Measurements from ENCODE around the gene ZC3H8.
"Not testable (repeated sequence)": the region's sequence is repeated elsewhere in the genome, so short reads cannot be mapped to it uniquely, and the experiment has no call there.

The ZC3H8 gene

GRCh38 chr2:112254466-112255240 lies at the start of gene ZC3H8:
TSS of gene ZC3H8 (minus strand) at chr2:112255042. CDS start at chr2:112254981, 61 bp downstream.
- peak; percentile 92 for DNase-seq

GRCh38 chr2:112304298-112304941 lies 49.6 kb upstream of the ZC3H8 start:
- DNase-seq, result no peak

DNA sequence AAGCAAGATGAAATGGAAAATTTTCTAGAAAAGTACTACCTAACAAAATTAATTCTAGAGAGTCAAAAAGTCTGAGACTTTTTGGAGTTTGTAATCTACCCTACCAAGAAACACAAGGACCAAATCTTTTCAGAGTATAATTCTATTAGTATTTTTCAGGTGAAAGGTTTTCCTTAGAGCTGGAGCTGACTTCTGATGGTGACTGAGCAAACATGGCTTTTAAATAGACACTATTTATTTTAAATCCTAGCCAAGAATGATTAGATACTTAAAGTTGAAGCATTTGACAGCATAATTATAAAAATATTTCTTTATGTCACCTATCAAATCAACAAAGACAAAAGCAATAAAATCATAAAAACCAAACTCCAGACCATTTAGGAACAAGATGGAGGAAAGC lies 47.1 kb upstream of the ZC3H8 start:
- DNase-seq, result no peak

GRCh38 chr2:112301171-112301584 lies 46.3 kb upstream of the ZC3H8 start:
- DNase-seq, result no peak

DNA sequence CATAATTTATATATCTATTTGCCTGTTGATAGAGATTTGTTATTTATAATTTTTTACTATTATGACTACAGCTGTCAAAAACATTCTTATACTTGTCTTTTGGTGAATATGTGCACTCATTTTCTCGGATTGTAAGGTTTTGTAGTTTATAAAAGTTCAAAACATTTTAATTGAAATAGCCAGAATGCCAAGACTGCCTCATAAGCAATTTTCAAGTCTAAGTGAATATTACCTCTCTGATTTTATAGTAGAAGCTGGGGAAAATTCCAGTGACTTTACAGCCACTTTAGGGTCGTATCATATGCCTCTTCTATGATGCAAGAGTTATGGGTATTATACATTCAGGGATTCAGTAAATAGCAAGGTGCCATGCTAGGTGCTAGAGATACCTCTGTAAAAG lies 41.6 kb upstream of the ZC3H8 start:
- no peak for DNase-seq

- no peak for DNase-seq
Measured at GRCh38 chr2:112295407-112296078, 40.7 kb upstream of the ZC3H8 start.

DNA sequence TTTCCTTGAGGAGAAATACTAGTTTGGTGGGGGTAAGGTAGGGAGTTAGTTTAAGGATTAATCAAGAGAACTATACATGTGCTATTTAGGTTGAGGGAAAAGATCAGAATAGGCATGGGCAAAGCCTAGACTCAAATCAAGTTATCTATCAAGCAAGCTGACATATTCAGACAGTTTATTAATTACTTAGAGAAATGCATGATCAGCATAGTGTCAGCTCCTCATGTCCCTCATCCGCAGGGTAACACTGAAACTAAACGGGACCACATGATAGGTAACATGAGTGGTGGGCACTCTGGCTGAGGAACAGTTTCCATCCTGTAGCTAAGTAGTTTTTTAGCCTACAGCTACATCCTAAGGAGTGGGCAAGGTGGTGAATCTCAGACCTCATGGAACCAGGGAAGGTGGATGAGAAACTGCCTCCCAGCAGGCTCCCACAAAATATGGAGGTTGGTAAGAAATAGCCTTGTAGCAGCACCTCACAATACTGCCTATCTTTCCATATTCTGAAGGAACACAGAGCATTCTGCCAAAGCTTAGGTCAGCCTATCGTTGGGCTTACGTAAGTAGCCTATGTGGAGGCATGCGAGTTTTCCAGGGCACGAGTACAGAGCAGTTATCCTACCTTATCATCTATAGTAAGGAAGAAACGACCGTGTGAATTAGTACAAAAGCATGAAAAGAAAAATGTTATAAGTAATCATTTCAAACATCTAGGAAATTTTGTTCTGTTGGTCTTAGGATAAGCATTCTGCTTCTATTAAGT lies 39.0 kb upstream of the ZC3H8 start:
- DNase-seq, result no peak

DNA sequence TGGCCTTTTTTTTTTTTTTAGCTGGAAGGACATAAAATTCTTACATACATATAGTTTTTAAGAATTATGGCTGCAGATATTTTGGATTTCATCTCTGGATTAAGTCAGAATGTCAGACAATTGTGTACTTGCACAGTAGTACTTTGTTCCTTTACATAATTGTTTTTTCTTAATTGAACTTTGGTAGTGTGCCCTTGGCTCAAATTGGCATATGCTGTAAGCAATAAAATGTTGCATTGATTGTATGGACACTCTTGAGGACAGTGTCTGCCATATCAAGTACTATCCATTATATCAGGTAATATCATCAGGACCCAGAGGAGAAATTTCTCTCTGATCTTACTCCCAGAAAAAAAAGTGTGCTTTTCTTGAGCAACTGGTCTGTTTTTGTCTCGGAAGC lies 35.8 kb upstream of the ZC3H8 start:
- no peak for DNase-seq

DNA sequence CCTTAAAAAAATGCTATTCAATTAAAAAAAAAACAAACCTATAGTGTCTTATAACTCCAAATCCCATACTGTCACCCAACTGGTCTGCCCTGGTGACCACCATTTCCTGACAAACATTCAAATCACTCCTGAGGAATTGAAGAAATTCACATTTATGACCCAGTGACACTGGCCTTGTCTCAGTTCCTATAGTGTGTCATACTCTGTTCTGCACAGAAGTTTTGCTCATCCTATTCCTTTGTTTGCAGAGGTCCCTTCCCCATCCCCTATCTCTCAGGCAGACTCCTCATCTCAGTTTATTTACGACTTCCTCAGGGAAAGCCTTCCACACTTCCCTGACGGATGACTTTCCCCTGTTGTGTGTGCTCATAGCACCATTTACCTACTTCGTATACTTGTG lies 35.2 kb upstream of the ZC3H8 start:
- DNase-seq, result no peak

DNA sequence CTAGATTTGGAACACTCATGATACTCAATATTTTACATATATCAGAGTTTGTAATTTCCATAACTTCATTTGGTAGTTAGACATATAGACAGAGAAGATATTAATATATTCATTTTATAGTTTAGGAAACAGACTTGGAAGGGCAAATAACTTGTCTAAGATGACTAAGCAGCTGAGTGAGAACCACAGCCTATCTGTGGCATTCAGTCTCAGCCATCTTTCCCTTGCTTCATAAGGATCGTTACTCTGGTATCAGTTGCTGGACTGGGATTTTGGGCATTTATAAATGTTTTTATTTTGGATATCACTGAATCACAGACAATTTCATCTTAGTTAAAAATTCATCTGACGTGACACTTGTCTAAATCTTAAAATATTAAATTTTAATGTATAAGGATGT lies 28.7 kb upstream of the ZC3H8 start:
- DNase-seq, result not testable (repeated sequence)

DNA sequence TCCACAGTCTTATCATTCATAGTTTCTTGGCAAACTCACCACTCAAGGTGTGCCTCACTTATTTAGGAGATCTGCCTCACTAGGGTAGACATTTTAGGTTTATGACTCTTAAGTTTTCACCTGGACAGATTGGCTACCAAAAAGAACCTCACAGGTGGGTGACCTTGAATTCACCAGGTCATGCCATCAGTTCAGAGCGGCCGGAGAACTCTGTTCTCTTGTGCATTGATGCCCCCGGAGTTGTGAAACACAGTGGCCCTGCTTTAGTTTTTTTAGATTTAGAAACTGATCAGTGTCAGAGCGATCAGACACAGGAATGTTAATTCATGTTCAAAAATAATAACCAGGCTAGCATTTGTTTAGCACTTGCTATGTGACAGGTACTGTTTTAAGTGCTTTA lies 27.2 kb upstream of the ZC3H8 start:
- DNase-seq, result not testable (repeated sequence)

- no peak for DNase-seq
Measured at GRCh38 chr2:112277596-112278220, 22.9 kb upstream of the ZC3H8 start.

DNA sequence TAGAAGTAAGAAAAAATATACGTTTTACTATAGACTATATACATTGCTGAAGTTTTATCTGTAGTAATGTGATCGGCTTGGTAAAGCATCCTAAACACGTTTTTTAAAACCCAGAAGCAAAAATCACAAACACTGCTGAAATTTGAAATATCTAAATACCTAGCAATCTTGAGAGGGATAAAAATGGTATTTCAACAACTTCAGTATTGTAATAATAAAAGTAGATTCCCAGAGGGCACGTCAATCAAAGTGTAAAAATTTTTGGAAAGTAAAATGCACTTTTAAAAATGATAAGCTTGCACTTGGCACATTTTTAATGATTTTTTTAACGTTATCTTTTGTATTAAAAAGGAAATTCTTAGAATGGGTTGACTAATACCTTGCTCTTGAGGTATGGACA lies 22.1 kb upstream of the ZC3H8 start:
- no peak for DNase-seq

DNA sequence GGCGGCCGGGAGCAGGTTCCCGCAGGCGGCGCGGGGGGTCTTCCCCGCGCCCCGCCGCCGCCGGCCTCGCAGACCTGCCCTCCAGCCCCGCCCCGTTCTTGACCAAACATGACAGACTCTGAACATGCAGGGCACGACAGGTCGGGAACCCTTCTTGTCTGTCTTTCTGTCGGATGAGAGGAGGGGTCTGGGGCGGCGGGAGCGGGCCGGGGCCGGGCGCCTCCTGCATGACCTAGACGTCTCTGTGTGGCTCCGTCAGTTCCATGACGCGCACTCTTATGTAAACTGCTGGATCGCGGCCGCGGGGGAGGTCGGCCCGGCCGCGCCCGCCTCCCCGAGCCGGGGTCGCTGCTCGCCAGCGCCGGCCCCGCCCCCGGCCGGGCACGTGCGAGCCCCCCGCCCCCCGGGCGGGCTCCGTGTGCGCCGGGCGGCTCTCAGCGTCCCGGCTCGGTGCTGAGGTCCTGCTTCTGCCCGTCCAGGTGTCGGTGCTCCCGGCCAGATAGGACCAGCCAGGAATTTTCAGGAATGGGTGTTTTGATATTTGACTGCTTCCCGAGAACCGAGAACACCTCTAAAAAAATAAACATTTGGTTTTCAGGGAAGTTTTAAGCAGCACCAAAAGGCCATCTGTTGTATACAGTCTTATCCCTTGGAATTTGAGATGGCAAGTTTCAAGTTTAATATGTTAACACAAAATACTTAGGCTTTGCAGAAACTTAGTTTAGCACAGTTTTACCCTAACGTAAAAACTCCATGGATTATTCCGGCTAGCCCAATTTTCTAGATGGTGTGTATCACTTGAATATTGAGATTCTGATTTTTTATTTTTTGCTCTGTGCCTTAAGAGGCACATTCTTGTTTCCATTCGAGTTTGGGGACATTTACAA lies 21.3 kb upstream of the ZC3H8 start:
- peak; percentile 72 for DNase-seq

- peak; percentile 98 for DNase-seq
Measured at GRCh38 chr2:112275311-112275886, 20.6 kb upstream of the ZC3H8 start, which contains the start of gene ZC3H6. TSS of gene ZC3H6 (plus strand) at chr2:112275597. CDS start at chr2:112275995, 398 bp downstream.

DNA sequence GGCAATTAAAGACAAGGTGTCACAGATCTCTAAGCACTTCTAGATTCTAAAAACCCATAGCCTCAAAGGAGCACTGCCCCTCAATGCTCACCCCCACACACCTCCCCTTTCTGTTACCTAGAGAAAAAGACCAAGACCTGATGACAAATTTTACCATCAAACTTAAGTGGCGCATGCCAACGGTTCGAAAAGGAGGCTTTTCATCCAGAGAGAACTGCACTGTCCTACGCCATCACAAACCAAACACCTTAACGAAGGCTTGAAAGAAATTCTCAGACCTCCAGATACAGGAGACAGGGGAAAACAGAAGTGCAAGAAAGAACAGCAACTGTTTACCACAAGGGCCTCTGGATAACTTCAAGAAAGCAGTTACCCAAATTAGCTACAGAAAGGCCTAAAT lies 18.5 kb upstream of the ZC3H8 start:
- no peak for DNase-seq

DNA sequence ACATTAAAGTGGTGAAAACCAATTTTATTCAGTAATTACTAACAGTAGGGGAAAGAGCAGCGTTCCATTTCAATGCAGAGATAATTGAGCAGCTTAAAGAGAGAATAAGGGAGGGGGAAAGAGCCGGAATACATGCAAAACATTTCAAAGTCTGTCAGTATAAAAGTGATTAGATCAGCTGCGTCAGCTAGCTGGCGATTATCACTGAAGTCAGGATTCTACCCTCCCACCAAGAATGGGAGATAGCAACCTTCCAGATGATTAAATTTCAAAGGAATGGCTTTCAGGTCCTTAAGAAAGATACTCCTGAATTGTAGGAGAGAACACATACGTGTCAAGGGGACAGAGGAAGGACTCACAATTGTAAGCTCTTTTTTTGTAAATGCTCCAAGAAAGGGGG lies 17.8 kb upstream of the ZC3H8 start:
- DNase-seq, result no peak

DNA sequence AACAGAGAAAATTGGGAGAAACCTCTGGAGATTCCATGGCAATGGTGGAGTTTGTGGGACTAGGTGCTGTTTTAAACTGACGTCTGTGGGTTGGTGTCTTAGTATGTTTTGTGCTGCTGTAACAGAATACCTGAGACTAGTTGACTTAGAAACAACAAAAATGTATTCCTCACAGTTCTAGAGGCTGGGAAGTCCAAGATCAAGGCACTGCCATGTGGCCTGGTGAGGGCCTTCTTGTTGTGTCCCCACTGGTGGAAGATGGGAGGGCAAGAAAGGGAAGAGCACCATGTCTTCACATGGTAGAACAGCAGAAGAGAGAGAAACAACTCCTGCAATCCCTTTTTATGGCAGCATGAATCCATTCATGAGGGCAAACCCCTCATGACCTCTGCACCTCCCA lies 13.7 kb upstream of the ZC3H8 start:
- DNase-seq, result no peak

DNA sequence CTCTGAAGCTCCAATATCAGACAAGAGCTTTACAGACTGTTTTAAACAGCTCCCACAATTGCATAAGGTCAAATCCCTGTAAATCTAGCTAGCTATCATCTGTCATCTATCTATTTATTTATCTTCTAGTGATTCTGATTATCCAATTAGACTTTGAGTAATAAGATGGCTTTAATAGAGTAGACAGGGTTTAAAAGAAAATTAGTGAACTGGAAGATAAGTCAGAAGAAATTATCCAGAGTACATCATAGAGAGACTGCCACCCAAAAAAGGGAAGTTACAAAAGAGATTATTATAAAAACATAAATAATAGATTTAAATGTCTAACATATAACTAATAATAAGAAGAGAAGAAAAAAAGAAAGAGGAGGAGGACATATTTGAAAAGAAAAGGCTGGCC lies 8.0 kb upstream of the ZC3H8 start:
- no peak for DNase-seq

DNA sequence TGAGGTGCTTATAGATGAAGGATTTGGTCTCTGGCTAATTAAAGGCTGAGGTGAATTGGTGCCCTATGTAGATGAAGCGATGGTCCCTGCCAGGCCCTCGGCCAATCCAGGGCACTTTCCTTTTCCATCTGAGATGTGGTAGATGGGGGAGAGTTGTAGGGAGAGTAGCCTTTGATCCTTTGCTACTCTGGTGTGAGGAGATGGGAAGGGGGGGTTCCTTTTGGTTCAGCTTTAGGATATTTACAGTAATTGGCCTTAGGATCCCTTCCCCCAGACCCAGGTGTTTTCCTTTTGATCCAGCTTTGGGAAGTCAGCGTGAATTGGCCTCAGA lies 5.4 kb upstream of the ZC3H8 start:
- no peak for DNase-seq

DNA sequence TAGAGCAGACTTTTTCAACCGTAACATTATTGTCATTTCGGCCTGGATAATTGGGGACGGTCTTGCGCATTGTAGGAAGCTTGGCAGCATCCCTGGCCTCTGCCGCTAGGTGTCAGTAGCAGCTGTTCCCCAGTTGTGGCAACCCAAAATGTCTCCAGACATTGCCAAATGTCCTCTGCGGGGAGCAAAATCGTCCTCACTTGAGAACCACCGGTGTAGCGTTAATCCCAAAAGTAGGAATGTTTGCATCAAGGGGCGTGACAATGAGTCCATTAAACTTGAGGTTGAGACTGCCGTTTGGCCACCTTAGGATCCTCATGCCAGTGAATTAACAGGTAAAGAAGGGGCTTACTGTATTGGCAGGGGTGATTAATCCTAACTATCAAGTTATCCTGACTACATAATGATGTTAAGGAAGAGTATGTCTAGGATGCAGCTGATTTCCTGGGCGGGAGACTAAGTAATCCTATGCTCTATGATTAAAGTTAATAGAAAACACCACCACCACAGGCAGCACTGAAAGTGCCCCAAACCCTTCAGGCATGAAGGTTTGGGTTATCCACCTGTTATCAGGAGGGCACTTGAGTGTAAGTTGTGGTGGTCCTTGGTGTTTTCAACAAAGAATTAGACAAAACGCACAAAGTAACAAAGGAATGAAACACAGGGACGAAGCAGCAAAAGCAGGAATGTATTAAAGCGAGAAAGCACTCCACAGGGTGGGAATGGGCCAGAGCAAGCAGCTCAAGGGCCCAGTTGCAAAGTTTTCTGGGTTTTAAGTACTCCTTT lies 4.9 kb upstream of the ZC3H8 start:
- DNase-seq, result peak; percentile 79

Measured in stimulated activated naive CD4-positive, alpha-beta T cell treated with Interleukin-2 at 50 U/mL for 16 hours (primary cell).